Fibroblast of lung (primary cell): ENCODE results near the gene RGS7.

Experiments
- EZH2 ChIP-seq: IDR thresholded peaks from 2 replicates; pipeline ENCODE4 v1.5.1; 2012; ENCODE audit warnings: low read length, control low read depth, mild to moderate bottlenecking; ENCODE audit errors: missing control alignments
- TF ChIP-seq, protein P1 (sequence below), 2 donors: IDR thresholded peaks in 1 of 2; conservative IDR thresholded peaks in 1 of 2; 1 replicate in 1 of 2; 2 replicates in 1 of 2; pipeline ENCODE4 v1.5.1; 2011 to 2012; ENCODE audit warnings: low read length in 2 of 2, control low read depth in 1 of 2, inconsistent platforms in 1 of 2, low read depth in 1 of 2, mild to moderate bottlenecking in 1 of 2

- TF ChIP-seq, protein P1, sequence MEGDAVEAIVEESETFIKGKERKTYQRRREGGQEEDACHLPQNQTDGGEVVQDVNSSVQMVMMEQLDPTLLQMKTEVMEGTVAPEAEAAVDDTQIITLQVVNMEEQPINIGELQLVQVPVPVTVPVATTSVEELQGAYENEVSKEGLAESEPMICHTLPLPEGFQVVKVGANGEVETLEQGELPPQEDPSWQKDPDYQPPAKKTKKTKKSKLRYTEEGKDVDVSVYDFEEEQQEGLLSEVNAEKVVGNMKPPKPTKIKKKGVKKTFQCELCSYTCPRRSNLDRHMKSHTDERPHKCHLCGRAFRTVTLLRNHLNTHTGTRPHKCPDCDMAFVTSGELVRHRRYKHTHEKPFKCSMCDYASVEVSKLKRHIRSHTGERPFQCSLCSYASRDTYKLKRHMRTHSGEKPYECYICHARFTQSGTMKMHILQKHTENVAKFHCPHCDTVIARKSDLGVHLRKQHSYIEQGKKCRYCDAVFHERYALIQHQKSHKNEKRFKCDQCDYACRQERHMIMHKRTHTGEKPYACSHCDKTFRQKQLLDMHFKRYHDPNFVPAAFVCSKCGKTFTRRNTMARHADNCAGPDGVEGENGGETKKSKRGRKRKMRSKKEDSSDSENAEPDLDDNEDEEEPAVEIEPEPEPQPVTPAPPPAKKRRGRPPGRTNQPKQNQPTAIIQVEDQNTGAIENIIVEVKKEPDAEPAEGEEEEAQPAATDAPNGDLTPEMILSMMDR (conservative IDR thresholded peaks at IDR 0.05 in 1 of 2, IDR thresholded peaks at IDR 0.05 in 1 of 2; ENCODE audit: low read depth in 1 of 2, low read length in 2 of 2), result no peak
- TF ChIP-seq EZH2, result no peak
Observed at GRCh38 chr1:240914506-240914905, 442.5 kb downstream of the RGS7 start.
